Heart right ventricle (tissue), 16 donors: ENCODE results near the gene SRGAP1. TPM values are rescaled to one million over a fixed set of nuclear protein-coding genes. Genes with fewer than 3 reads are reported as not detected.

Source experiments
- ATAC-seq, 8 donors: fragments of 200-7000 bp; cut with Tn5 transposase; one replicate each; pipeline ENCODE4 v1.9.1; 2020; ENCODE audit warnings: mild to moderate bottlenecking in 8 of 8, moderate library complexity in 8 of 8, moderate number of reproducible peaks in 1 of 8
- DNase-seq, 2 donors: peaks; one replicate each; pipeline ENCODE4 v3.0.0-alpha.2; 2020
- H3K27ac ChIP-seq, 10 donors: fragments of 200-600 bp; sonication (generic) in 2 of 10; one replicate each; pipeline versions ENCODE4 v1.5.0 to v1.8.0; 2020 to 2022; ENCODE audit warnings: mild to moderate bottlenecking in 3 of 10
- H3K27me3 ChIP-seq, 7 donors: fragments of 200-600 bp; one replicate each; pipeline ENCODE4 v1.8.0; 2021 to 2022; ENCODE audit warnings: mild to moderate bottlenecking in 2 of 7
- H3K36me3 ChIP-seq, 9 donors: fragments of 200-600 bp; sonication (generic) in 1 of 9; one replicate each; pipeline versions ENCODE4 v1.5.0 to v1.8.0; 2020 to 2022; ENCODE audit warnings: mild to moderate bottlenecking in 2 of 9
- H3K4me1 ChIP-seq, 9 donors: fragments of 200-600 bp; sonication (generic) in 1 of 9; one replicate each; pipeline versions ENCODE4 v1.5.0 to v1.8.0; 2020 to 2022; ENCODE audit warnings: mild to moderate bottlenecking in 4 of 9
- H3K4me3 ChIP-seq, 10 donors: fragments of 200-600 bp; sonication (generic) in 2 of 10; one replicate each; pipeline versions ENCODE4 v1.5.0 to v1.8.0; 2020 to 2022; ENCODE audit warnings: mild to moderate bottlenecking in 7 of 10, moderate library complexity in 2 of 10
- H3K9me3 ChIP-seq, 11 donors: fragments of 200-600 bp in 10 of 11; sonication (generic) in 2 of 11; one replicate each; pipeline versions ENCODE4 v1.5.0 to v1.8.0; 2013 to 2022; ENCODE audit warnings: mild to moderate bottlenecking in 2 of 11, control low read depth in 1 of 11, moderate library complexity in 1 of 11
- CTCF ChIP-seq, 9 donors: fragments of 200-600 bp; sonication (generic) in 2 of 9; IDR thresholded peaks; one replicate each; pipeline versions ENCODE4 v1.5.0 to v1.8.0; 2021 to 2022; ENCODE audit warnings: antibody characterized with exemption in 9 of 9, mild to moderate bottlenecking in 5 of 9, moderate library complexity in 1 of 9
- WGBS, 2 donors: extraction: QIAGEN DNeasy Blood & Tissue Kit; methylation state at CpG; one replicate each; pipeline ENCODE4 v1.1.7; 2013; ENCODE audit warnings: inconsistent platforms in 1 of 2; 5-methylcytosine and 5-hydroxymethylcytosine counted together
- intact Hi-C, 10 donors: fragments of 100-400 bp; cut with DNase I; formaldehyde crosslinking; loops; one replicate each; pipeline versions ENCODE4 v1.11.1 to v1.14.2; 2022
- polyA plus RNA-seq, 2 donors: library from polyadenylated mRNA; stranded (reverse); fragments of 200-250 nt; gene quantifications; one replicate each; pipeline ENCODE4 v1.2.3, GENCODE V29; 2013
- total RNA-seq, 10 donors: library from RNA; stranded (reverse); fragmentation: NEBNext Ultra II Directional in 3 of 10; extraction: Animal tissue kit (Norgen Biotek cat#: 25700) in 3 of 10; gene quantifications; one replicate each; pipeline versions ENCODE4 v1.2.1 to v1.2.4, GENCODE V29; 2021 to 2023
- donor health status: Arrhythmogenic right ventricular cardiomyopathy.
- donor health status: ischemic (EF 13 %, LVEDD 7.1; RV severe dilation, severe dysfunction).
- donor health status: healthy with polysubstance abuse.
- donor health status: DM: no; HTN: yes; CAD: no.
- donor health status: DM: no; HTN: no; CAD: no.
- donor health status: ischemic (EF 25% LVEDD 6.9; RV normal size, moderate dysfunction).
- donor health status: ischemic (EF 25% LVEDD 5.7; RV mildly dilated, moderate dysfunction).
- donor health status: healthy.
- donor health status: DM: yes; HTN: yes; CAD: no.
- donor health status: Ischemic cardiomyopathy.
- donor health status: ischemic (EF 35%, LVEDD 5.7; RV mildly dilated, moderate dysfunction).
- donor health status: nonischemic (EF 11% LVEDD 7.7; RV severe dilation, severe dysfunction).
- donor health status: DM: yes; HTN: yes; CAD: no.
- donor health status: PGD.
- donor health status: ischemic (EF 29% LVEDD 5.4; RV normal size, mild dysfunction).
- donor health status: nonischemic (EF 23%, LVEDD 6.1; RV moderate dilation, normal function).

The SRGAP1 gene
- total and polyA plus RNA-seq, 12 donors, result 1.3 to 6.4 (median 3.6) TPM

- DNase-seq, result no peak
- TF ChIP-seq CTCF (IDR thresholded peaks at IDR 0.05), result no peak
- H3K9me3 ChIP-seq, result no peaks in the 10 kb centered on the region
- no peaks in the 10 kb centered on the region for H3K36me3 ChIP-seq
- H3K4me1 ChIP-seq, result peaks cover 0 to 22% (median 4%) of the 10 kb centered on the region in 9 donors
- no peak overlapping the region for H3K27ac ChIP-seq
- ATAC-seq, result no peak
- WGBS, 2 donors, result 79 to 97% methylated on average over 1 of the region's 1 CpG
- no peak overlapping the region for H3K4me3 ChIP-seq
- no peaks in the 10 kb centered on the region for H3K27me3 ChIP-seq
- intact Hi-C loops, result no loop called here
These were observed 78.0 kb downstream of the SRGAP1 start for GRCh38 chr12:63922474-63922873.

GRCh38 chr12:63924781-63925180, 80.3 kb downstream of the SRGAP1 start:
- Histone ChIP-seq H3K36me3 (no peaks in the 10 kb centered on the region), H3K9me3 (no peaks in the 10 kb centered on the region), H3K27ac (no peak overlapping the region), H3K27me3 (no peaks in the 10 kb centered on the region), H3K4me1 (peaks cover 0 to 13% (median 4%) of the 10 kb centered on the region in 9 donors), H3K4me3 (no peak overlapping the region)
- TF ChIP-seq CTCF (IDR thresholded peaks at IDR 0.05), result no peak
- ATAC-seq, result peak in 1 of 8 donors; percentile 51
- no peak for DNase-seq
- intact Hi-C loops, result no loop called here
- 4 to 49% methylated on average over 1 of the region's 1 CpG for WGBS, 2 donors

- H3K4me3 ChIP-seq, result no peak overlapping the region
- no peak for DNase-seq
- H3K36me3 ChIP-seq, result no peaks in the 10 kb centered on the region
- no peak overlapping the region for H3K27ac ChIP-seq
- 97% methylated on average over 2 of the region's 2 CpGs for WGBS, 2 donors
- no peaks in the 10 kb centered on the region for H3K9me3 ChIP-seq
- intact Hi-C loops, result no loop called here
- no peak for TF ChIP-seq CTCF (IDR thresholded peaks at IDR 0.05)
- peaks cover 0 to 13% (median 4%) of the 10 kb centered on the region in 9 donors for H3K4me1 ChIP-seq
- ATAC-seq, result no peak
- H3K27me3 ChIP-seq, result no peaks in the 10 kb centered on the region
These were observed 83.0 kb downstream of the SRGAP1 start for GRCh38 chr12:63927511-63927910.

GRCh38 chr12:63928305-63928704, 83.8 kb downstream of the SRGAP1 start:
- Histone ChIP-seq H3K36me3 (no peaks in the 10 kb centered on the region), H3K4me1 (peaks cover 0 to 13% (median 4%) of the 10 kb centered on the region in 9 donors), H3K9me3 (no peaks in the 10 kb centered on the region), H3K4me3 (no peak overlapping the region), H3K27me3 (no peaks in the 10 kb centered on the region), H3K27ac (no peak overlapping the region)
- no peak for DNase-seq
- ATAC-seq, result no peak
- TF ChIP-seq CTCF (IDR thresholded peaks at IDR 0.05), result no peak
- 99% methylated on average over 2 of the region's 2 CpGs for WGBS, 2 donors
- intact Hi-C loops, result no loop called here
